Mucosa of stomach (tissue), 1 donor: ENCODE data around the gene MRPS6.

ENCODE experiments used
- H3K27me3 ChIP-seq: one replicate; pipeline ENCODE4 v1.7.0; 2013; ENCODE audit warnings: mild to moderate bottlenecking, low read length; ENCODE audit not compliant: control insufficient read depth, insufficient read depth
- H3K36me3 ChIP-seq: one replicate; pipeline ENCODE4 v1.7.0; 2013; ENCODE audit warnings: low read length; ENCODE audit not compliant: control insufficient read depth, insufficient read depth
- H3K4me1 ChIP-seq: one replicate; pipeline ENCODE4 v1.7.0; 2013; ENCODE audit warnings: mild to moderate bottlenecking, low read length; ENCODE audit not compliant: control insufficient read depth, insufficient read depth
- H3K4me3 ChIP-seq: one replicate; pipeline ENCODE4 v1.7.0; 2013; ENCODE audit warnings: low read length
- H3K9ac ChIP-seq: one replicate; pipeline ENCODE4 v1.7.0; 2013; ENCODE audit warnings: mild to moderate bottlenecking, low read length, moderate library complexity
- H3K9me3 ChIP-seq: one replicate; pipeline ENCODE4 v1.7.0; 2013; ENCODE audit warnings: mild to moderate bottlenecking, low read length, moderate library complexity; ENCODE audit not compliant: control insufficient read depth
- donor health status: Pancreatic carcinoma.

Gene MRPS6

GRCh38 chr21:34190576-34191321, 117.4 kb downstream of the MRPS6 start:
- Histone ChIP-seq H3K27me3 (no peaks in the 10 kb centered on the region), H3K4me1 (no peaks in the 10 kb centered on the region), H3K9me3 (no peaks in the 10 kb centered on the region), H3K9ac (no peak overlapping the region), H3K4me3 (no peak overlapping the region), H3K36me3 (no peaks in the 10 kb centered on the region)

DNA sequence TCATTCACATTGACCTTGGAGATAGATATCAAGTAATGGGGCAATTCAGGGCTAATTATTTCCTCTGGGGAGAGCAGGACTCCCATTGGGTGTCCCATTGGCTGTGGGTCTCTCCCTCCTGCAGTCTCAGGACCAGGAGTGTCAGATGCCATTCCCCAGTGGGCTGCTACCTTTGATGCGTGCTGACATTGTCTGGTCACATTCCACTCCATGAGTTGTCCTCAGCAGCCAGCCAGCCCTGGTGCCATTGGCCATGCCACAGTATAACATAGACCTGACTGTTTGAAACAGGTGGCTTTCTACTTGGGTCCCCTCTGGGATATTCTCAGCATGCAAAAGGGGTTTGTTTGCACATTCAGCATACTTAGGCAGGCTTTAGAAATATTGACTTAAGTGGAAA, 118.5 kb downstream of the MRPS6 start:
- no peak overlapping the region for H3K9ac ChIP-seq
- no peaks in the 10 kb centered on the region for H3K4me1 ChIP-seq
- no peaks in the 10 kb centered on the region for H3K36me3 ChIP-seq
- no peak overlapping the region for H3K4me3 ChIP-seq
- H3K9me3 ChIP-seq, result no peaks in the 10 kb centered on the region
- H3K27me3 ChIP-seq, result no peaks in the 10 kb centered on the region
